ENCODE data around the gene LOXL4.

LOXL4 gene

GRCh38 chr10:98264378-98265065 is 3.5 kb downstream of the LOXL4 start:
- no peak for DNase-seq (ENCODE audit: low spot score)

DNA sequence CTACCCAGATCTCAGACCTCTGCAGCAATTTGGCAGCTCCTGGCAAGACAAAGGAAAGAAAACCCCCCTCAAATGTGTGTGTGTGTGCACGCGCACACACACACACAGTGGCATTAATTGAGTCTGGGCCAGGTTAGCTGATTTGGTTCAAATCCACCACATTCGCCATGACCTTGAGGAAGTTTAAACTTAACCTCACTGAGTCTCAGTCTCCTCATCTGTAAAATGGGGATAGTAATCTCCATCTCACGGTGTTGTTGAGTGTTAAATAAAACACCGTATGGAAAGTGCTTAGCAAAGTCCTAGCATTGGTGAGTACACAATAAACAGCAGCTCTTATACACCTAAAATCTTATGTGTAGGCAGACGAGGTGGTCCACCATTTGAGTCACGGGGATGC is 4.9 kb downstream of the LOXL4 start:
- no peak for DNase-seq (ENCODE audit: low spot score)

DNA sequence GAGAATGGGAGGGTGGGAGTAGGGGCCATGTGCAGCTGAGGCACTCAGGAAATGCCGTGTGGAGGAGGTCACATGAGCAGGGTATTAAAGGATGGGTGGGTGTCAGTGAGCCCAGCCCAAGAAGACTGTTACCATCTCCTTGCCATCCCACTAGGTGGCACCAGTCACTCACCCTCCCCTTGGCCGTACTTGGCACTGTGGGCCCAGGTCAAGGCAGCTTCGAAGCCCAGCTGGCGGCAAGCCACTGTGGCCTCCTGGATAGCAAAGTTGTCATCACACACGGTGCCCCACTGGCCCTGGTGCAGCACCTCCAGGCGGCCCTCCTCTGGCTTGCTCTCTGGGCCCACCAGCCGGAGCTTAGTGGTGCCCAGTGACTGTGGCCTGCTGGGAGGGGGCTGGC is 5.4 kb downstream of the LOXL4 start:
- DNase-seq (ENCODE audit: low spot score), result no peak

DNA sequence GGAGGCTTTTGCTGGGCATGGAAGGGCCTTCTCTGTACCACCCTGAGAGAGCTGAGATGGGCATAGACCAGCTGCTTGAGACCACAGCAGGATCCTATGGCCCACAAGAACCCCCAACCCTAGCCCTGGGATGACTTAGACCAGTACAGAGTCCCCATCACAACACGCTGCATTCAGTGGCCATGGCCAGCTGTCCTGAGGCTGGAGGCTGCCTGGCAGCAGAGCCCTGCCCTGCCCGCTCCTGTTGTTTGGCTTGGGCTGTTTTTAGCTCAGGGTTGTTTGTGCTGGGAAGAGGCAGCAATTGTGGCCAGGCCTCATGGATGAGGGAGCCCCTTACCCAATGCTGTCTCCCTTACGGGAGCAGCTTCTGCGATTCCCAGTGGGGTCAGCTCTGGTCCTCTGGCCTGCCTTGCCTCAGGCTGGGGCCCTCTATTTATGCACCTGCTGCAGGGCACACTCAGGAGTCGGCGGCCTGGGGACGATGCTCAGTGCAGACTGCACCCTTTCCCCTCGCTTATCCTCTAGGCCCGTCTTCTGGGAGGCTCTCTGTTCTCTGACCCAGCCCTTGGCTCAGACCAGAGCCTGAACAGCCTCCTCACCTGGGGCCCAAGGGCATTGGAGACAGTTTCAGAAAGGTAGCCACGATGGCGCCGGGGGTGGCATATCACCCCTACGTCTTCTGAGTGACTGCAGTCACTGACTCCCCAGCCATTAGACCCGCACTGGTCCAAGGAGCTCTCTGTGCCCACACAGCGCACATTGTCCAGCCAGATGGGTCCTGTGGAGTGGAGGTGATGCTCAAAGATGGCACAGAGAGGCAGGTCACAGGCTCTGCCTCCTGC is 6.3 kb downstream of the LOXL4 start:
- DNase-seq (ENCODE audit: low spot score), result no peak

DNA sequence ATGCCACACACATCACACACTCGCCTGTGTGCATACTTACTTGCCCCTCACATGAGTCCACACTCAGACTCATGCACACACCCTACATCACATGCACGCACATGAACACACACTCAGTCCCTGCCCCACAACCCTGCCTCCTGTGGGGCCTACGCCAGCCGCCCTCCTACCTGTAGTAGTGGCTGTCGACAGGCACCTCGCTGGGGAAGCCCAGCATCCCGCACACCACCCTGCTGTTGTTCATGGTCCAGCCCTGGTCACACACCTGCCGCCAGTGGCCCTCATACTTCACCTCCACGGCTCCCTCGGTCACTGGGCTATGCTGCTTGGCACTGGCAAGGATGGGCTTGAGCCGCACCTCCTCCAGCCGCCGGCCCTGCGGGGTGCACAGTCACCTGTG is 7.2 kb downstream of the LOXL4 start:
- no peak for DNase-seq (ENCODE audit: low spot score)

DNA sequence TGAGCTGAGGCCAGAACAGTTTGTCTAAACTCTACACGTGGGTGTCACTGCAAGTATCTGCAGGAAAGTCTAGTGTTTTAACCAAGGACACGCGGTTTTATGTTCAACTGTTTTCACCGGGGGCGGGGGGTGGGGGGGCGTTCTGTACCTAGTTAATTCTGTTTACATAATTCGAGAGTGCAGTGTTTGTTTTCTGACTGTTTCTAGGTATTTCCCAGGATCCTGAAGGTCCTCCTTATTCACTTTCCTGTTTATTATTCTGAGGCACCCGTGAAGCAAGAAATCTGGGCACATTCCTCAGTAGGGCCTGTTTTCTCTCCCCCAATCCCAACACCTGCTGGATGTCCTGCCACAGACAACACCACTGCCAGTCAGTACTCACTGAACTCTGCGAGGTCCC is 7.6 kb downstream of the LOXL4 start:
- no peak for DNase-seq (ENCODE audit: low spot score)

GRCh38 chr10:98259606-98260315 is 8.2 kb downstream of the LOXL4 start:
- DNase-seq (ENCODE audit: low spot score), result no peak

GRCh38 chr10:98258683-98259454 is 9.1 kb downstream of the LOXL4 start:
- no peak for DNase-seq (ENCODE audit: low spot score)

DNA sequence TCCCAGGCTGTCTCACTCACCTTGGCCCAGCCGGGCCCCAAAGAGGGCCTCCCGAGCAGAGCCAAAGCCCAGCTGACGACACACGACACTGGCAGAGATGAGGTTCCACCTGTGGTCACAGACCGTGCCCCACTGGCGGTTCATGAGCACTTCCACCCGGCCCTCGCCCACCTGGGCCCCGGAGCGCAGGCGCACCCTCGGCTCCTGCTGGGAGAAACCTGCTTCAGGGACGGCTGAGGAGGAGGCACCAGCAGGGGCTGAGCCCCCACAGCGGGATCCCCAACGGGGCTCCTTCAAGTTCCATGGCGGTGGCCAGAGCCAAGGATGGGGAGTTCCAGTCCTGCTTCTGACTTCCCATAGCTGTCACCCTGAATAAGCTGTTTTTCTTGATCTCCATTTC is 10.0 kb downstream of the LOXL4 start:
- no peak for DNase-seq (ENCODE audit: low spot score)

DNA sequence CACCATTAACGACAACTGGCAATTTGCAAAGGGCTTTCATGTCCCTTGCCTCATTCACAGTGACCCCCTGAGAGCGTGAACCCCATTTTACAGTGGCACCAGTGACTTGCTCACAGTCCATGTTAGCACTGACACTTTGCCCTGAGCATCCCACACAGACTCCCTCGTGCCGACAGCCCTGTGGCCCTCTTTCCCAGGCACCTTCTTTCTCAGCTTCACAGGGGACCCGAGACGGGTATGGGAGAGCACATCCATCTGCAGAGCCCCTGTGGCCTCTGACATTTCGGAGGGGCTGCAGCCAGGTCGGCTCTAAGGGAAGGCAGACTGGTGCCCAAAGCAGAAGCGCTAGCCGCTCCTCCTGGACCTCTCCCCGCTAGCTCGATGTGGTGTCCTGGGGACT is 10.8 kb downstream of the LOXL4 start:
- no peak for DNase-seq (ENCODE audit: low spot score)

DNA sequence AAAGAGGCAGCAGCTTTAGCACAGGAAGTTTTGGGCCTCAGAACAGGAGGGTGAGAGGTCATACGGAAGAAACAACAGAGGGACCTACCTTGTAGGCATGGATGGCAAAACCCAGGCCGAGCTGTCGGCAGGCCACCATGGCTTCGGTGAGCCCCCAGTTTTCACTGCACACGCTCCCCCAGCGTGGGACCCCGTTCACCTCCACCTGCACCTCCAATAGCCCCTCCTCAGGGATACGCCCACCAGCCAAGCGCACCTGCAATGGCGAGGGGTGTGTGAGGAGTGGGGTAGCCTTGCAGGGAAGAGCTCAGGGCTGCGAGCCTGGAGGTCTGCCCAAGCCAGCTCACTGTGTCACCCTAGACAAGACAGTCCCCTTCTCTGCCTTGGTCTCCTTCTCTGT is 11.3 kb downstream of the LOXL4 start:
- no peak for DNase-seq (ENCODE audit: low spot score)

DNA sequence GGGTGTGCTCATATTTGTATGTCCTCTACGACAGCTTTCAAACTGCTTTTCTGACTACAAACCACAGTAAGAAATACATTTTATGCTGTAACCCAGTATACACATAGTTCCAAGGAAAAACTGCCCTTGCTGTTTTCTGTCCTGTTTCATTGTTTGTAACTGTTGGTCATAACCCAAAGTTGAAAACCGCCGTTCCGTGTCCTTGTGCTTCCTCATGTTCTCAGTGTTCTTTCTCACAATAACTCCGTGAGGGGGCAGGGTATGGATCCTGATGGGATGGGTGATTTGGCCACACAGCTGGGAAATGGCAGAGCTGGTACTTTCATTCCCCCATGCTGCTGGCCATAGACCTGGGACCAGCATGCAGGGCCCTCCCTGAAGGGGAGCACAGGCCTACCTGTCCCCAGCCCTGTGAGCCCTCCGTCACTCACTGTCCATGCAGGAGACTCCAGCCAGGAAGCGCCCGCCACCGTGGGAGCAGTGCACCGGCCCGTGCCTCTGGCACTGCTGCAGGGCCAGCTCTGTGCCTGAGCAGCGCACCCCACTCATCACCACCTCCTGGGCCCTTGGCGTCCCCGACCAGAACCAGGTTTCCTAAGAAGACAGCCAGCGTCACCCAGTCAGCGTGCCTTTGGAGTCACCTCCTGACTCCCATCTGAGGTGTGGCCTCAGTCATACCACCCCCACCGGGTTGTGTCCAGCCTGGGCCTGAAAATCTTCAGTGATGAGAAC is 12.7 kb downstream of the LOXL4 start:
- DNase-seq (ENCODE audit: low spot score), result no peak

- DNase-seq (ENCODE audit: low spot score), result no peak
These were observed 13.6 kb downstream of the LOXL4 start for GRCh38 chr10:98254234-98254974.

DNA sequence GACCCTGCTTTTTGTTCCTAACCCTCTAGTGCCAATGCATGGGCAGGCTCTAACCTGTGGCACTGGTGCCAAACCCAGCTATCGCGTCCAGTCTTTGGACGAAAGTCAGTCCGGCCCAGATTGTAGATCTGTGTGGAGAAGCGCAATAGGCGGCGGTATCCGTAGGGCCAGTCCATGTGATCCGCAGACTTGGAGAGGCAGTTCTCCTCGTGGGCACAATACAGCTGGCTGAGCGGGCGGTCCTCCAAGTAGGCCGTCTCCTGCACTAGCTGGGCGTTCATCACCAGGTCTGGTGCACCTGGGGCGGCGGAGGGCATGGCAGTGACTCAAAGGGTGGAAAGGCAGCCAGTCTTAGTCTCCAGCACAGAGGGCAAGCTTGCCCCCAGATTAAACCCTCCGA is 14.5 kb downstream of the LOXL4 start:
- DNase-seq (ENCODE audit: low spot score), result no peak

- DNase-seq (ENCODE audit: low spot score), result no peak
These were observed 15.5 kb downstream of the LOXL4 start for GRCh38 chr10:98252464-98252863.

DNA sequence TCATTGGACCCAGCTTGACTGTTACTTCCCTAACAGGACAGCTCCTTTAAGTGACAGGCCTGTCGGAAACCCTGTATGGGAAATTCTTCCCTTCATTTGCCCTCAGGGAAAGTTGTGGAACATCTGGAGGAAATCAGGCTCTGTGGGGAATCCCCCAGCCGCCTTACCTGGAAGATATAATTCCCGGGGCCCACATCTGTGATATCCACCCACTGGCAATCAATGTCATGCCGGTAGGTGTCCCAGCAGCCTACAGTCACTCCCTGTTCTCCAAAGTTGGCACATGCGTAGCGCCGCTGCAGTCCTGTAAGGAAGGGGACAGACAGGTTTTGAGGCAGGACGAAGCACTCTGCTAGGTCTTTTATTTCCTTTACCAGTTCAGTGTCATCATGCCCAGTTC is 16.6 kb downstream of the LOXL4 start:
- DNase-seq (ENCODE audit: low spot score), result no peak

DNA sequence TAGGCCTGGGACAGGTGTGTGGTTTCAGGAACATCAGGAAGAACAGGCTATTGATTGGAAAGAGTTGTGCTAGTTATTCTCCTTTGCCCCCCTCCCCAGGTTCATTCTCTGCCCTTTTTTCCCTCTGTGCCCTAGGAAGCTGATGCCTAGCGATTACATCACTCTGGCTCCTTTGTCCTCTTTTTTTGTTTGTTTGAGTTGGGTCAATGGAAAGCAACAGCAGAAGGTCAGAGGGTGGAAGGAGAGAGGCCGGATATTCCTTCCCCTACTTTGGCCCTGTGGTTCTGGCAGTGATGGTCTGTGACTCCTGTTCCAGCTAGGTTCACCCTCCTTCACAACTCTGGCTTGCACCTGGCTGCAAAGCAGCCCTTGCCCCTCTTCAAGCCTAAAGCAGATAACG is 18.9 kb downstream of the LOXL4 start:
- DNase-seq (ENCODE audit: low spot score), result no peak

- no peak for DNase-seq (ENCODE audit: low spot score)
These were observed 20.0 kb downstream of the LOXL4 start for GRCh38 chr10:98248018-98248417.

GRCh38 chr10:98246911-98247805 is 20.8 kb downstream of the LOXL4 start:
- no peak for DNase-seq (ENCODE audit: low spot score)

- no peak for DNase-seq (ENCODE audit: low spot score)
These were observed 23.4 kb downstream of the LOXL4 start for GRCh38 chr10:98244586-98244985.
